Panc1 (cell line): Measurements from ENCODE around the gene ABCA6.

Experiments
- POLR2AphosphoS5 ChIP-seq: IDR thresholded peaks from 2 replicates; pipeline ENCODE4 v1.6.1; 2012; ENCODE audit warnings: mild to moderate bottlenecking, low read depth, low read length, moderate library complexity
- TCF7L2 ChIP-seq: IDR thresholded peaks from 2 replicates; pipeline ENCODE4 v1.6.1; 2011; ENCODE audit warnings: mild to moderate bottlenecking, low read depth, low read length, inconsistent platforms
- TF ChIP-seq, protein P1 (sequence below): fragments of 450-650 bp; IDR thresholded peaks from 2 replicates; pipeline ENCODE4 v1.5.1; 2017; ENCODE audit warnings: mild to moderate bottlenecking

GRCh38 chr17:69065113-69065512 is 76.6 kb downstream of the ABCA6 start:
- TF ChIP-seq, protein P1, sequence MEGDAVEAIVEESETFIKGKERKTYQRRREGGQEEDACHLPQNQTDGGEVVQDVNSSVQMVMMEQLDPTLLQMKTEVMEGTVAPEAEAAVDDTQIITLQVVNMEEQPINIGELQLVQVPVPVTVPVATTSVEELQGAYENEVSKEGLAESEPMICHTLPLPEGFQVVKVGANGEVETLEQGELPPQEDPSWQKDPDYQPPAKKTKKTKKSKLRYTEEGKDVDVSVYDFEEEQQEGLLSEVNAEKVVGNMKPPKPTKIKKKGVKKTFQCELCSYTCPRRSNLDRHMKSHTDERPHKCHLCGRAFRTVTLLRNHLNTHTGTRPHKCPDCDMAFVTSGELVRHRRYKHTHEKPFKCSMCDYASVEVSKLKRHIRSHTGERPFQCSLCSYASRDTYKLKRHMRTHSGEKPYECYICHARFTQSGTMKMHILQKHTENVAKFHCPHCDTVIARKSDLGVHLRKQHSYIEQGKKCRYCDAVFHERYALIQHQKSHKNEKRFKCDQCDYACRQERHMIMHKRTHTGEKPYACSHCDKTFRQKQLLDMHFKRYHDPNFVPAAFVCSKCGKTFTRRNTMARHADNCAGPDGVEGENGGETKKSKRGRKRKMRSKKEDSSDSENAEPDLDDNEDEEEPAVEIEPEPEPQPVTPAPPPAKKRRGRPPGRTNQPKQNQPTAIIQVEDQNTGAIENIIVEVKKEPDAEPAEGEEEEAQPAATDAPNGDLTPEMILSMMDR, result no peak
- no peak for TF ChIP-seq POLR2AphosphoS5
- TF ChIP-seq TCF7L2, result no peak
